CD4-positive, alpha-beta T cell treated with Interleukin-17A for 1 hour (primary cell): ENCODE results near the gene ACADS.
A peak's percentile ranks its signal among the peaks of the same experiment; 100 is the strongest.

ENCODE experiments used
- DNase-seq: peaks from one replicate; pipeline ENCODE4 v3.0.0-alpha.2; 2020

The ACADS gene

DNA sequence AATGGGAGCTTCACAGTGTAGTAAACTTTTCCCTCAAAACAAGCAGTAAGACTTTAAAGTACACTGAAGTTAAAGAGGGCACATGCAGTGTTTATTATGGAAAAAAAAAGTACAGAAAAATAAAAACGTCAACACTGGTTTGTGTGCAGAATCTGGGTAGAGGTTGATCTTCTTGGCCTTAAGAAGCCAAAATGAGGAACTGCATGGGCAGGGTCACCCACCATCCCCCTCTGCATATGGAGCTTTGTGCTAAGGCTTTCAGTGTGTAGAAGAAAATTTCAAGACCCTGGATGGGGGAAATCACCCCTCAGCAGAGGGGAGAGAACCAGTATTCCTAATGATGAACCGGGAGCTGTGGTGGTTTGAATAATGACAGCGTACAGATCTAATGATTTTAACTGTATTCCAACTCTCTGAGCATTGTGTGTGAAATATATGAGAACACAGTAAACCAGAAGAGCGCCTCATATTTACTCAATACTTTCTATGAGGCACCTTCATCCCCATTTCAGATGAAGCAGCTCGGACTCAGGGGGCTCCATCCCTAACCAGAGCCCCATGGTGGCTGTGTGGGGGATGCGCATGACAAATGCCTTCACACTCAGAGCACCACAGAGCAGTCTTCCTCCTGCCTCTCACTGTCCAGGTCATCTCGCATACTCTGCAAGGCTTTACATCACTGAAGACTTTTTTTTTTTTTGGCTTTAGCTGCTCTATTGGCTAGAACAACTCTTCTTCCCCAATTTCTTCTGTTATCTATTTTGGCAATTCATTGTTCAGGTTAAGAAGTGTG is 33.4 kb downstream of the ACADS start:
- DNase-seq: no peak

DNA sequence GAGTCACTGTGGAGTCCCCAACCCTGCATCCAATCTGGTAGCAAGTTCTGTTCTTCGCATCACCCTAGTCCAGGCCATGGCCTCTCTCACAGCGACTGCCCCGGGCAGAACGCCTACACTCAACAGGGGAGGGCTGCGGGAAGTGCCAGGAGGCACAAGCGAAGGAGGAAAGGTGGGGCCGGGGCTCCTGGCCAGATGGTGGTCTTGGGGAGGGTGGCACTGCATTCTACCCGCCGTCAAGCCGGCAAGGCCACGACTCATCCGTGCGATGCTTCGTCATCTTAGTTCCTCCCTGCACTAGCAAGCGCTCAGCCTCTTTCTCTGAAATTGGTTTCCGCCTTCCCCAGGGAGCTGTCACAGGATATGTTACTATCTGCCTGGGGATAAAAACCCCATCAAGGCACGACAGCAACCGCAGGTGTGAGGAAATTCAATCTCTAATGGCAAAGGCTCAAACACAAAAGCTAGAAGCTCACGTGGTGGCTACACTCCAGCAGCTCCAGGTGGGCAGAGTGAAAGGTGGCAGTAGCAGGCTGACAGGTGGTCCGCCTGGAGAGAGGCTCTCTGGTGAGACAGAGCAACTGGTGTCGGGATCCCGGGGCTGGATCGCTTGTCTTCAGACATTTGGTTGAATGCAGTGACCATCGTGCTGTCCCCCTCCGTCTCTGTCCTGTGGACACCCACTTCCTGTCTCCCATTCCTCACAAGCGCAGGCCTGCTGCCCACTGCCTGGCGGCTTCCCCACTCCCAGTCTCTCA is 34.1 kb downstream of the ACADS start:
- DNase-seq: no peak

DNA sequence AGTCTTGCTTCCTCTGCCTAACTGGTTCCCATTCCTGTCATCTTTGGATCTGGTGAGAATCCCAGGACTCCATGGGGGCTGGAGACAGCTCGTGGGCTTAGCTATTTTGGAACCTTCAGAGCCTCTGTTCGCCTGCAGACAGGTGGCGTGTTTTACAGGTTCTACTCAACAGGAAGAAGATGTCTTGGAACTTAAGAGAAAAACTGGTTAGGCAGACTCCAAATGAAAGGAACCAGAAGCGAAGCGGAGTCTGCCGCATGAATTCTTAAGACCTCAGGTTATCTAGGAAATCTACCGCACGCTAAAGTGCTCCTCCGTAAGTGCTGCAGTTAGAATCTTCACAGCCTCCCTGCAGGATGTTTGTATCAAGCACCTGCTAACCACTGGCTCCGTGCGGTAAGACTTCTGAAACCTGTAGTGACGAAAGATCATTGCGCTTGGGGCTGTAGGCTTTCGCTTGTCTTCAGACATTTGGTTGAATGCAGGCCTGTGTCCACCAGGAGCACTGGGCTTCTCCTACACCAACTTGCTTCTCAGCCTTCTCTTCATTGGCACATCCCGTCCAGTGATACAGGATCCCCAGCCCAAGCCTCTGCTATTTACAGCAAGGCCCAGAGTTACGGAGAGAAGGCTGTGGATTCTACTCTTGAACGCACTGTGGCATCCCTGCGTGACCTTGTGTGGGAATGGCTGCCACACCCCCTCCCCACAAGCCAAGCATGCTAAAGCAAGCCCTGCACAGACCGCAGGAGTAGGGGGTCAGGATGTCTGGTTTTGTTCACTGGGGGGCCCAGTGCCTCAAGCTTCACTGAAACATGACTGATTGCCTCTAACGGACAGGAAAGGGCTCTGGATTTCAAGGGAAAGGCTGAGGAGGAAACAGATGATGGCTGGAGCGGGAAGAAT is 35.0 kb downstream of the ACADS start:
- peak; percentile 33 for DNase-seq

DNA sequence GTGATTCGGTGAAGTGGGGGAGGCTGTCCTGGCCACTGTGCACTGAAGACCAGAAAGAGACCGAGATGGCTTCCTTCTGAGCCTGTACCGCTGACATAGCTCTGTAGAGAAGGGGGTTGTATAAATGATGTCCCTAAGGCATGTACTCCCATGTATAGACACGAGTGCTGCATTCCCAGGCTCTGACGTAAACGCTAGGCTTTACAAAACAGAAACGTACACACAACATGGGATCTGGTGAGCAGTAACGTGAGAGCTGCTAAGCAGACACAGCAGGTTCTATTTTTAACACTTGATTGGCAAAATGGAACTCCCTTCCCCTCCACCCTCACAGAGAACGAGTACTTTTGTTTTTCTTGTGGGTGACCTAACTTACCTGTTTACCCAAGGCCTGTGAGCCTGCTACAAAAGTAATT is 35.9 kb downstream of the ACADS start:
- DNase-seq: no peak

DNA sequence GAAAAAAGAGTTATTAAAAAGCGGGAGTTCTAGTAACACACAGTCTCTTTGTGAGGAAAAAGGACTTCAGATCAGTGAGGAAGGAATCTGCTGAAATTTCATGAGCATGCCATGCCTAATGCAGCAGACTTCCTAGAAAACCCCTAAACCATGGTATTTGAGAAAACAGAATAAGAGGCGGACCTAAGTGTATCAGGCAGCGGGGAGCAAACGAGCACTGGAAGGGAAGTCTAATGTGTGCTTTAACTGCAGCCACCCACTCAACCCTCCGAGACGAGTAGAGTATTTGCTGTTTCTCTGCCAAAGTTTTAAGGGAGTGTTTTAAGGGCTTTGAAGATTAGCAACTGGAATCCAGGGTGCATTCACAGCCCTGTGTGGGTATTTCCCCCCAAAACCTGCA is 36.5 kb downstream of the ACADS start:
- no peak for DNase-seq

DNA sequence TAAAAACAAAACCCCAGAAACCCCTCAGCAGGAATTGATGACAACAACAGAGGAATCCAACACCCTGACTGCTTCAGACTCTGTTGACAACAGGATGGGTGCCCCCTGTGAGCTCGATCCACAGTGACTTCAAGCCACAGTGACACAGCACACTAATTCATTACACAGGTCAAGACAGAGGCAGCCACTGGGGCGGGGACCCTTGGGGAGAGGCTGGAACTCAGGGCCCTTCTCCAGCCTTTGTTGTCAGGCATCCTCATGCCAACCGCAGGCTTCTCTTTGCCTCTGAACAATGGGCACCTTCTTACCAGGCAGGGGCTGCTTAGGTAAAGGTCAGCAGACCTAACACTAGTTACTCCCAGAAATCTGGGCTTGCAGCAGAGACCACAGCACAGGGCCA is 37.6 kb downstream of the ACADS start:
- no peak for DNase-seq

DNA sequence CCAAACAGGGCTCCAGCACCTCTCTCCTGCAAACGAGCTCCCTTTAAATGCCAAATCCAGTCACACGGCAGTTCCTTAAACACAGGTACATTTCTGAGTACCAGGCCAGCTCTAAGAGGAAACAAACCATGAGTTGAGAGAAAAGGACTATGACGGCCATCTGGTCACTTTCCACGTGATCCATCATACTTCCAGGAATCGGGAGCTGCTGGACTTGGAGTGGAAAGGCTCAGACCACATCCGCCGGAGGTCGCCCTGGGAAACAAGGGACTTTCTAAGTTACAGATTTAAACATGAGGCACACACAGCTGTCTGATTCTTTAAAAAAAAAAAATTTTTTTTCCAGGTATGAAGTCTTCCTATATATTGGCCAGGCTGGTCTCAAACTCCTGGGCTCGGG is 39.2 kb downstream of the ACADS start:
- no peak for DNase-seq

DNA sequence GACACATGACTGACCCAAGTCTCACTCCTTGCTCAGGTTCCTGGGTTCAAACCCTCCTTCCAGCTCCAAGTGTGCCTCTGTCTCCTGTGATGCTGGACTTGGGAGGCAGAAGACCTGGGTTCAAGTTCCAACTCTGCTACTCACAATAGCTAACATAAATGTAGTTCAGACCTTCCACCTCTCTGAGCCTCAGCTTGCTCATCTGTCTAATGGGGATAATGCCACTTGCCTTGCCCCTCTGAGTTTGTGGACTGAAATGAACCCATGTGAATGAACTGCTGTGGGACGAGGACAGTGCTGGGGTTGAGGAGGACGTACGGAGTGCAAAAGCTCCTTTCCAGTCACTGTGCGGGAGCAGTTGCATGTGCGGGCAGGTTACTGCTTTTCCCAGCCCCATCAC is 40.9 kb downstream of the ACADS start:
- DNase-seq: no peak

DNA sequence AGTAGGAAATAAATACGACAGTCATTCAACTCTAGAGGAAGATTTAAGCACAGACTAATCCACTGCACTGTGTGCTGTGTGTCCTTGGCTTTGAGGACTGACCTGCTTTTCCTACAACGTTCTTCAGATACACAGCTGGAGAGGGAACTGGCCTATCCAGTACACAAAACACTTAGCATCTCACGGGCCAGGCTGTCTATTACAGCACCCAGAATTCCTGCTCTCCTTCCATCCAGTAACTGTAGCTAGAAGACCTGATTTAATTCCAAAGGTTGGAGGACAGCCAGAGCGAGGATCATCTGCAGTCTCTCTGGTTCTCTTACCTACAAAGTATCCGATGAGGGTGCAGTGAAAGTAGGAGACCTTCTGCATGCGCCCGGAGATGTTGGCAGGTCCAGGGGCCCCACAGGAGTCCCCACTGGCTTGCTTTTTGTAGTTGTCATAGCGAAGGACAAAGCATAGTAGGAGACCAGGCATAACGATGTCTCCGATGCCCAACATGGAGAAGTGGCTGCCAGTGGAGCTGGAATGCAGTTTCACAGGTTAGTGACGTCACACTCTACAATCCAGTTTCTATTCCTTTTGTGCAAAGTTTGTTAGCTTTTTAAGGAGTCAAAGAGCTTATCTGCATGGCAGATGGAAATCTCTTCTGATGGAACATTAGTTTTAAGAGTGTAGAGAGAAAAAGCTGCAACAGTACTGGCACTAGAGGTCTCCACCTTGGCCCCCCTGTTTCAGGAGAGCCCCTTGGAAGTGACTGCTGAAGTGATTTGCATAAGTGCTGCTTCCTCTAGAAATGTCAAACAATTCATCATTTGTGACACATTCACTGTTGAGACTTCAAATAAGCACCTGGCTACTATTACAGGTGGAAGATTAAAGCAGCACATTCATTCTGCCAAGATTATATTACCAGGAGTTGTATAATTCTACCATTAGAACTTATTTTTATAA is 41.7 kb downstream of the ACADS start:
- DNase-seq: no peak

DNA sequence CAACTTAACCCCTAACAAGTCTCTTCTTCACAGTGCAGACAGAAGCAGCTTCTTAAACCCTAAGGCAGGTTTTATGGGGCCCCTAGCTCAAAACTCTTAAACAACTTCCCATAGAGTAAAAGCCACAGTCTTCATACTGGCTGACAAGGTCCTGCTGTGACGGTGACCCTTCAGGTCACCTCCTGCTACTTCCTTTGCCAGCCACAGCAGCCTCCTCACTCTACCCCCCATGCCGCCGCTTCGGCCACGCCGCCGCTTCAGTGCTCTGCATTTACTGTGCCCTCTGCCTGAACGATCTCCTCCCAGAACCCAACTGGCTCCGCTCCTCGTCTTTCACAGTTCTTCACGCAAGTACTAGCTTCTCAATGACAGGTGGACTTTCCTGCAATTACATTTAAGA is 45.5 kb downstream of the ACADS start:
- no peak for DNase-seq

DNA sequence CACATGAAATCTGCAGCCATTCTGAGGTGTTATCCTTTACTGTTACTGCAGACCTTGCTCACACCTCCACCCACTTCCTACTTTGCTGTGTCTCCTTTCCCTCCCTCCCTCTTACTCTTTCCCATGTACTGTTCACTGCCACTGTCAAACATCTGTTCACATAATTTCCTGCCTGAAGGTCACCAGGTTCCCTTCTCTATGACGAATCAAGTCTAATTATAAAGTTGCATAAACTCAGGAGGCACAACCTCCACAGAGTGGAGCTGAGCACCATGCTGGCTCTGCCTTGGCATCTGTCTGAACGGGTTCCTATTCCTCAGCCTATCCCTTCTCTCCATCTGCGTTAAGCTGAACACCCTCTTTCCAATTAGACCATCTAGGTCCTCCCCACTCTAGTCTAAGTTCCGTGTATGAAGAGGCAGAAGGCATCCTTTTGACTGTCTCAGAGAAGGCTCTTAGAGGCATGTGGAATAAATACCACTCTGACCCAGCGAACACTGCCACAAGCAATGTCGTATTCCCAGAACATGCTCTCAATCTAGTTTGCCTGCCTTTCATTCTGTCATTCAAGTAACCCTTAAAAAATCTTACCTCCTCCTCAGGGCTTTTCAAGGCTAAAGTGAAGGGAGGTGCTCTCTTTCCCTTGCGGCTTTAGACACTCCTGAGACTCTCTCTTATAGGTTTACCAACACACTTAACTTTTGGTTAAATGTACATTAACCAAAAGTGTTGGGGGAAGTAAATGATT is 48.7 kb downstream of the ACADS start:
- DNase-seq: no peak

DNA sequence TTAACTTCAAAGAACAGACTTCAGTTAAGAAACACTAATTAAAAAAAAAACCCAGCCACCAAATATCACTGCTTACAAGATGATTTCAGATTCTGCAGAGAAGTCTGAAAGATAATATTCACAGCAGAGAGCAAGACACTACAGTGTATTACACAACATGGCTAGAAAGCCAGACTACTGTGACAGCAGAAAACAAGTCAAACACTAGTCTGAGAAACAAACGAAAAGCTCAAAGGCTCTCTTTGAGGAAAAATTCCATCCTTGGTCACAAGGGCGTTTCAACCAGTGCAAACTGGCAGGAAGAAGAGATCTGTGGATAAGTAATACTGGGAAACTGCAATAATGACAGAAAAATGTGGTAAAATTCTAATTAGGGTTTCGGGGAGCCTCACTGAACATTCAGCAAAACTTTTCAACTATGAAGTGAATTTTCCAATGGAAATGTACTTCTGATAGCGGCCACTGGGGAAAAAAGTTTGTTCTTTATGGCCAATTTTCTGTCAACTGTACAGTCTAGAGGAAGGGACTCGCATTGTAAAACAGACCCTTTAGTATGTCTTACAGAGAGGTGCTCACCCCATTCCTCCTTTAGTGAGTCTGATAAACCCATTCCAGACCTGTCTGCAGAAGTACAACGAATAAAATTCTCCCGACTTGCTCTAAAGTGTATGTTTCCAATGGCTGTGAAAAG is 50.4 kb downstream of the ACADS start:
- DNase-seq: no peak

DNA sequence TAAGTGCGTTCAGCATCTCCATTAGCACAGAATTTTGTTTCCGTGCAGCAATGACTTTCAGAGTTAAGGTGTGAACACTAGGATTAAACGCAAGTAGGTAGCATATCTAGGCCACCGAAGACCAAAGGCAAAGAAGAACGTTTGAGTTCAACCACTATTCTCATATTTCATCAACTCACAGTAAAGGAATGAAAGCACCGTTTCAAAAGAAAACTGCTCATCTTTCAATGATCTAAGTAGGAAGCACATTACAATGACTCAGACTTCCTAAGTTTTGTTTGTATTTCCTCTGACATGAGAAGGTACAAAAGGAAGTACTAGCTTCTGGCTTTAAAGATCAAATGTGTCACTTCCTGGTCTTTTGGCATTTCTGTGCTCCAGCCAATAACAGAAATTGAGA is 57.6 kb downstream of the ACADS start:
- no peak for DNase-seq

DNA sequence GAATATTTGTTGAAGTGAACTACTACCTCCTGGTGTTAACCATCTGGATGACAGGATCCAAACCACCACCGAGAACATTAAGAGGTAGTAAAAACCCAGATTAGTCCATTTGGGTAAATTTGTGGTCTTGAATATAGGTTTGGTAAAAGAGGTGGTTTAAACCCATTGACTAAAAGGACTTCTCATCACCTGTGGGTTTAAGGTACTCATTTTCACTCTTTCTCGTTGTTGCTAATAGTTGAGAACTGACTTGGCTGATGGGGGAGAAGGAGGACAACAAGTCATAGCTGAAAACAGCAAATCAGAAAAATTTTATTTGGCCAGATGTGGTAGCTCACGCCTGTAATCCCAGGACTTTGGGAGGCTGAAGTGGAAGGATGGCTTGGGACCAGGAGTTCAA is 59.2 kb downstream of the ACADS start:
- DNase-seq: no peak

DNA sequence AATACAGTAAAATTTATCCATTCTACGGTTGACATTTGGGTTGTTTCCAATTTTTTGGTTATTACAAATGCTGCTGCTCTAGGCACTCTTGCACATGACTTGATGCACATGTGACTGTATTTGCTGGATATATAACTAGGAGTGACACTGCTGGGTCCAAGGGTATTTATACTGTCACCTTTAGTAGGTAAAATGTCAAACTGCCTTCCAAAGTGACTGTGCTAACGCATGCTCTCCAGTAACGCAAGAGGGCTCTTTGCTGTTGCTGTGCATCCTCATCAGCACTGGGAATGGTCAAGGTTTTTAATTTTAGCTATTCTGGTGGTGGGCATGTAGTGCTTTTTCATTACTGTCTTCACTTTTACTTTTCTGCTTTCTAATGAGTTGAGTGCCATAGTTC is 62.3 kb downstream of the ACADS start:
- DNase-seq: no peak
